GM12878 (cell line): ENCODE data around the gene SRP68. TPM values are rescaled to one million over a fixed set of nuclear protein-coding genes. Genes with fewer than 3 reads are reported as not detected.
"Not testable (repeated sequence)": the region's sequence is repeated elsewhere in the genome, so short reads cannot be mapped to it uniquely, and the experiment has no call there.

Experiments used
- ATAC-seq: fragments of 200-7000 bp; cut with Tn5 transposase; 3 replicates; pipeline ENCODE4 v1.9.1; 2020; ENCODE audit warnings: mild to moderate bottlenecking, moderate library complexity
- BruUV-seq: library from RNA; stranded (reverse); fragments of 400-500 nt; replicated peaks from 2 replicates; lab custom pipeline; 2021; lab: Mats Ljungman, UMichigan
- CTCF ChIA-PET: fragments of 300-600 bp; sonication (Branson Sonifier 250); formaldehyde crosslinking; extraction: SDS; loops from one replicate; lab custom pipeline; 2021; ENCODE audit warnings: inconsistent platforms; lab: Yijun Ruan, JAX
- POLR2A ChIA-PET: fragments of 350-600 bp; formaldehyde crosslinking; extraction: SDS; loops from one replicate; lab custom pipeline; 2021; ENCODE audit warnings: inconsistent platforms; lab: Charles Lee
- RAD21 ChIA-PET: fragments of 300-600 bp; sonication (Branson Sonifier 250); formaldehyde crosslinking; loops from one replicate; lab custom pipeline; 2023; ENCODE audit warnings: antibody characterized with exemption; ENCODE audit not compliant: unreplicated experiment; lab: Charles Lee
- SMC1A ChIA-PET: fragments of 300-600 bp; sonication (Branson Sonifier 250); formaldehyde crosslinking; loops from one replicate; lab custom pipeline; 2023; ENCODE audit not compliant: unreplicated experiment, uncharacterized antibody; lab: Charles Lee
- DNase-seq: peaks from one replicate; pipeline ENCODE4 v3.0.0-alpha.2; 2011; ENCODE audit warnings: low read depth, low spot score
- FAIRE-seq: peaks from 3 replicates; lab custom pipeline; 2011; peaks lifted over from hg19 to GRCh38; lab: Jason Lieb, UNC
- H2AFZ ChIP-seq: 2 replicates; pipeline ENCODE4 v1.6.0; 2011; ENCODE audit warnings: low read depth, low read length, control low read depth; ENCODE audit not compliant: control insufficient read depth
- H3K27ac ChIP-seq: 2 replicates; pipeline ENCODE4 v1.5.1; 2011; ENCODE audit warnings: control low read depth; ENCODE audit not compliant: control insufficient read depth, insufficient read depth
- H3K27me3 ChIP-seq, 2 experiments: replicated peaks in 1 of 2; 2 replicates each; pipeline versions ENCODE4 v1.6.0 to v1.6.1; 2011; ENCODE audit warnings: low read length in 1 of 2; ENCODE audit not compliant: control insufficient read depth in 2 of 2, insufficient read depth in 2 of 2
- H3K36me3 ChIP-seq, 2 experiments: 2 replicates each; pipeline ENCODE4 v1.5.1; 2011; ENCODE audit warnings: low read length in 1 of 2; ENCODE audit not compliant: control insufficient read depth in 2 of 2, insufficient read depth in 2 of 2
- H3K4me1 ChIP-seq: 2 replicates; pipeline ENCODE4 v1.6.1; 2011; ENCODE audit warnings: mild to moderate bottlenecking, low read length, moderate library complexity, mixed read lengths; ENCODE audit not compliant: control insufficient read depth, insufficient read depth
- H3K4me2 ChIP-seq: 2 replicates; pipeline ENCODE4 v1.6.0; 2011; ENCODE audit warnings: control low read depth; ENCODE audit not compliant: control insufficient read depth, insufficient read depth
- H3K4me3 ChIP-seq: fragments of 200-600 bp; sonication (generic); 2 replicates; pipeline ENCODE4 v1.5.1; 2016
- H3K79me2 ChIP-seq: 2 replicates; pipeline ENCODE4 v1.6.0; 2011; ENCODE audit warnings: low read length; ENCODE audit not compliant: control insufficient read depth, insufficient read depth
- H3K9ac ChIP-seq: 2 replicates; pipeline ENCODE4 v1.8.0; 2011; ENCODE audit warnings: low read length, control low read depth, mixed read lengths; ENCODE audit not compliant: control insufficient read depth, insufficient read depth
- H3K9me3 ChIP-seq: replicated peaks from 3 replicates; pipeline ENCODE4 v1.5.1; 2011; ENCODE audit warnings: mild to moderate bottlenecking, low read length; ENCODE audit not compliant: control insufficient read depth, insufficient read depth
- H4K20me1 ChIP-seq: 2 replicates; pipeline ENCODE4 v1.6.0; 2011; ENCODE audit not compliant: control insufficient read depth, insufficient read depth
- CBFB ChIP-seq: IDR thresholded peaks from 2 replicates; pipeline ENCODE4 v1.6.1; 2016; ENCODE audit warnings: antibody characterized with exemption, low read depth
- ETV6 ChIP-seq, 2 experiments: fragments of 450-650 bp in 1 of 2; IDR thresholded peaks in 1 of 2; conservative IDR thresholded peaks in 1 of 2; 2 replicates each; pipeline ENCODE4 v1.6.1; 2014; ENCODE audit warnings: antibody characterized with exemption in 1 of 2, borderline replicate concordance in 1 of 2, low read depth in 1 of 2, mild to moderate bottlenecking in 1 of 2, moderate library complexity in 1 of 2
- JUND ChIP-seq: IDR thresholded peaks from 2 replicates; pipeline ENCODE4 v1.6.1; 2012; ENCODE audit warnings: low read depth, mild to moderate bottlenecking, low read length, improper control_type of control experiment, moderate library complexity
- PAX8 ChIP-seq: fragments of 450-650 bp; IDR thresholded peaks from 2 replicates; pipeline ENCODE4 v1.6.1; 2017; ENCODE audit warnings: mild to moderate bottlenecking, moderate library complexity
- POLR2A ChIP-seq: IDR thresholded peaks from 2 replicates; pipeline ENCODE4 v1.6.1; 2011; ENCODE audit warnings: low read depth, mild to moderate bottlenecking, low read length
- RFX5 ChIP-seq: IDR thresholded peaks from 2 replicates; pipeline ENCODE4 v1.6.1; 2011; ENCODE audit warnings: low read depth, low read length, improper control_type of control experiment
- SRF ChIP-seq, 2 experiments: IDR thresholded peaks; 2 replicates each; pipeline ENCODE4 v1.6.1; 2011; ENCODE audit warnings: low read depth in 2 of 2, low read length in 2 of 2, mild to moderate bottlenecking in 1 of 2, moderate library complexity in 1 of 2
- SUZ12 ChIP-seq: fragments of 200-600 bp; sonication (generic); IDR thresholded peaks from one replicate; pipeline ENCODE4 v1.6.1; 2018; ENCODE audit warnings: antibody characterized with exemption, mild to moderate bottlenecking; ENCODE audit not compliant: unreplicated experiment
- TARDBP ChIP-seq: IDR thresholded peaks from 2 replicates; pipeline ENCODE4 v1.6.1; 2016; ENCODE audit warnings: borderline replicate concordance
- TCF3 ChIP-seq: IDR thresholded peaks from 2 replicates; pipeline ENCODE4 v1.6.1; 2012; ENCODE audit warnings: low read depth, mild to moderate bottlenecking, low read length, borderline replicate concordance; ENCODE audit not compliant: insufficient read depth
- WRNIP1 ChIP-seq: IDR thresholded peaks from 2 replicates; pipeline ENCODE4 v1.6.1; 2011; ENCODE audit warnings: low read depth, low read length, improper control_type of control experiment, borderline replicate concordance
- ZBED1 ChIP-seq: IDR thresholded peaks from 2 replicates; pipeline ENCODE4 v1.6.1; 2016; ENCODE audit warnings: borderline replicate concordance
- ZNF217 ChIP-seq: fragments of 450-650 bp; IDR thresholded peaks from 2 replicates; pipeline ENCODE4 v1.6.1; 2017; ENCODE audit warnings: antibody characterized with exemption, mild to moderate bottlenecking
- ZNF24 ChIP-seq: fragments of 450-650 bp; IDR thresholded peaks from 2 replicates; pipeline ENCODE4 v1.6.1; 2017; ENCODE audit warnings: antibody characterized with exemption, mild to moderate bottlenecking
- ZZZ3 ChIP-seq: IDR thresholded peaks from 2 replicates; pipeline ENCODE4 v1.6.1; 2011; ENCODE audit warnings: low read depth; ENCODE audit not compliant: control insufficient read depth, insufficient read length
- WGBS: methylation state at CpG from one replicate; pipeline ENCODE4 v1.1.6; 2016; ENCODE audit warnings: low lambda C conversion rate; ENCODE audit not compliant: insufficient replicate concordance, insufficient coverage; ENCODE audit errors: missing lambda C conversion rate; 5-methylcytosine and 5-hydroxymethylcytosine counted together
- in situ Hi-C: fragments of 300-500 bp; cut with MboI; formaldehyde crosslinking; loops from 9 replicates; pipeline ENCODE4 v1.14.3; 2018; ENCODE audit warnings: mixed read lengths
- intact Hi-C: fragments of 100-400 bp; cut with micrococcal nuclease; formaldehyde crosslinking; loops from one replicate; pipeline ENCODE4 v1.14.2; 2022; ENCODE audit not compliant: unreplicated experiment
- polyA plus RNA-seq, 11 experiments: library from polyadenylated mRNA; depleted of rRNA in 4 of 11; unstranded in 6 of 11; stranded (reverse) in 5 of 11; fragments of >200 nt; fragmentation: Nextera tagmentation in 4 of 11; fragmentation: Illumina TruSeq in 1 of 11; extraction: Ambion mirVana in 4 of 11; extraction: Trizol in 1 of 11; gene quantifications; 1 replicate in 1 of 11; 2 replicates in 10 of 11; pipeline versions ENCODE4 v1.2.1 to v1.2.3, GENCODE V29; 2011 to 2016; ENCODE audit warnings: inconsistent platforms in 2 of 11, missing spikeins in 2 of 11, low read depth in 1 of 11
- total RNA-seq, 4 experiments: library from RNA; depleted of rRNA in 3 of 4; stranded (reverse); fragments of >200 nt in 3 of 4; fragmentation: Illumina TruSeq in 1 of 4; extraction: Trizol in 1 of 4; gene quantifications; 2 replicates each; pipeline versions ENCODE4 v1.2.1 to v1.2.3, GENCODE V29; 2013 to 2021
- TF ChIP-seq, protein P1 (sequence below): fragments of 450-650 bp; IDR thresholded peaks from 2 replicates; pipeline ENCODE4 v1.6.1; 2014; ENCODE audit warnings: mild to moderate bottlenecking

Gene SRP68
- total and polyA plus RNA-seq, 10 of the 15 experiments (the other 5 are each of a cell fraction or from before 2014, with no cell fraction given) = 24.7 to 89.7 (median 62.7) TPM

DNA sequence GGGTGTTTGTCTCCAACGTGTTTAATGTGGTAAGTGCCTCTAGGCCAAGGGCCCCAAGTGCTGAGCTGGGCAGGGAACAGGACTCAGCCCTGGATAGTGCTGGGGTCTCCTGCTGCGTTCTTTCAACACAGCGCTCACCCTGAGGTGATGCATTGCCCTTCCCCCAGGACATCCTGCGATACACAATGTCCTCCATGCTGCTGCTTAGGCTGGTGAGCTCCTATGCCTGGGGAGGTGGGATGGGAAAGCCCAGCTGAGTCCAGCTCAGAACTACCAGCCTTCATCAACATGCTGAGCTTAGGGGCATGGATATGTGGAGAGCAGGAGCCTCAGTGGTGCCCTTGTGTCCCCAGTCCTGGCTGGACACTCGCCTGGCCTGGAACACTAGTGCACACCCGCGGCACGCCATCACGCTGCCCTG, 7.2 kb upstream of the SRP68 start (continued):
- no peak for TF ChIP-seq ZZZ3
- no peak for TF ChIP-seq TARDBP
- no peak for TF ChIP-seq PAX8
- TF ChIP-seq SUZ12 = no peak
- TF ChIP-seq SRF (IDR thresholded peaks at IDR 0.05; ENCODE audit: low read depth in 2 of 2, low read length in 2 of 2) = no peak
- no peak for TF ChIP-seq JUND
- TF ChIP-seq, protein P1, sequence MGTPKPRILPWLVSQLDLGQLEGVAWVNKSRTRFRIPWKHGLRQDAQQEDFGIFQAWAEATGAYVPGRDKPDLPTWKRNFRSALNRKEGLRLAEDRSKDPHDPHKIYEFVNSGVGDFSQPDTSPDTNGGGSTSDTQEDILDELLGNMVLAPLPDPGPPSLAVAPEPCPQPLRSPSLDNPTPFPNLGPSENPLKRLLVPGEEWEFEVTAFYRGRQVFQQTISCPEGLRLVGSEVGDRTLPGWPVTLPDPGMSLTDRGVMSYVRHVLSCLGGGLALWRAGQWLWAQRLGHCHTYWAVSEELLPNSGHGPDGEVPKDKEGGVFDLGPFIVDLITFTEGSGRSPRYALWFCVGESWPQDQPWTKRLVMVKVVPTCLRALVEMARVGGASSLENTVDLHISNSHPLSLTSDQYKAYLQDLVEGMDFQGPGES = no peak

DNA sequence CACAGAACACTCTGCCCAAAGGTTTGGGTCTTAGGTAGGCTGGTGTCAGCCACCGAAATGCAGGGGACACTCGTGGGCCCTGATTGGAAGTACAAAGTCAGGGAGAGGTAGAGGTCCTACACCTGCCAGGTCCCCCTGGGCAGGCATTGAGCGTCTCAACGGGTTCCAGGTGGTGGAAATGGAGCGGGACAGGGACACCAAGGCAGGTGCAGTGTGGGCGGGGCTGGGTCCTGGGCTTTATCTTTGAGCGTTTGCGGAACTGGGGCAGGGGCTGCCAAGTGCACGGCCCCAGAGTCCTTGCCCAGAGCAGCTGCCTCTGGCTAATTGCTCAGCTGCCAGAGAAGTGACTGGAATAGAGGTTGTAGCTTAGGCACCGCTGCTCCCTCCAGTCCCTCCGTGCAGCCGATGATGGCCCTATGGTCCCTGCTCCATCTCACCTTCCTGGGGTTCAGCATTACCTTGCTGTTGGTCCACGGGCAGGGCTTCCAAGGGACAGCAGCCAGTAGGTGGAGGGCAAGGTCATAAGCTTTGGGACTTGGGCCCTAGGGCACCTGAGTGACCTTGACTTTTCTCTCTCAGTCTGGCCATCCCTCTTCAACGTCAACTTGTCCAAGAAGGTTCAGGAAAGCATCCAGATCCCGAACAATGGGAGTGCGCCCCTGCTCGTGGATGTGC, 6.7 kb upstream of the SRP68 start, which contains the start of gene ZACN:
Gene ZACN (plus strand): TSS at position 323 of the 675 bp plus-strand sequence. CDS start 83 bp downstream, at position 406.
- 46% methylated on average over 17 of the region's 17 CpGs for WGBS
- Histone ChIP-seq H3K27ac (no peak within 1 kb of the TSS), H3K4me1 (no peaks in the 10 kb centered on the region), H3K79me2 (no peaks in the 10 kb centered on the region), H3K27me3 (peaks cover 7 to 26% of the 10 kb centered on the region in 2 experiments; a peak in 3 of 4 replicates), H3K9ac (no peak within 1 kb of the TSS), H3K36me3 (peaks cover 0 to 1% of the 10 kb centered on the region in 2 experiments; a peak in 1 of 4 replicates), H3K4me3 (no peak within 1 kb of the TSS), H3K9me3 (no peaks in the 10 kb centered on the region), H2AFZ (no peak within 1 kb of the TSS), H4K20me1 (no peaks in the 10 kb centered on the region), H3K4me2 (no peak within 1 kb of the TSS)
- no peak for FAIRE-seq
- TF ChIP-seq ZNF24 (no peak), RFX5 (no peak), PAX8 (no peak), ZNF217 (no peak), ETV6 (conservative IDR thresholded peaks at IDR 0.05 in 1 of 2, IDR thresholded peaks at IDR 0.05 in 1 of 2; ENCODE audit: borderline replicate concordance in 1 of 2, low read depth in 1 of 2) (no peak), TCF3 (0 out of 2 replicates have a peak, but pooled peaks have one; percentile 2), ZBED1 (no peak), CBFB (no peak), POLR2A (0 out of 2 replicates have a peak, but pooled peaks have one; percentile 2), WRNIP1 (no peak), TARDBP (no peak)
- no peak for ATAC-seq
- BruUV-seq = no TSS peak
- intact Hi-C loops = no loop called here
- RAD21 ChIA-PET = no interaction called here
- CTCF ChIA-PET = interaction anchor here (1.1 kb wide), 1 partner anchor 65 kb away, joined by 3 read pairs; no protein-coding TSS in a partner anchor
- no peak for DNase-seq
- SMC1A ChIA-PET = no interaction called here
- POLR2A ChIA-PET = interaction anchor here (0.8 kb wide), 1 partner anchor 232 kb away, joined by 3 read pairs; no protein-coding TSS in a partner anchor
- in situ Hi-C loops = no loop called here

DNA sequence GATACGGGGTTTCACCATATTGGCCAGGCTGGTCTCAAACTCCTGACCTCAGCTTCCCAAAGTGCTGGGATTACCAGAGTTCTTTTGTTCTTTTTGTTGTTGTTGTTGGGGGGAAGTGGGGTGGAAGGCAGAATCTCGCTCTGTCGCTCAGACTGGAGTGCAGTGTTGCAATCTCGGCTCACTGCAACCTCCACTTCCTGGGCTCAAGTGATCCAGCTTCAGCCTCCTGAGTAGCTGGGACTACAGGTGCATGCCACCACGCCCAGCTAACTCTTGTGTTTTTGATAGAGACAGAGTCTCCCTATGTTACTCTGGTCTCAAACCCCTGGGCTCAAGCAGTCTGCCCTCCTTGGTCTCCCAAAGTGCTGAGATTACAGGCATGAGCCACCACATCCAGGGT, 6.1 kb upstream of the SRP68 start:
- POLR2A ChIA-PET = interaction anchor here (0.8 kb wide), 1 partner anchor 232 kb away, joined by 3 read pairs; no protein-coding TSS in a partner anchor
- H3K4me1 ChIP-seq, H4K20me1 ChIP-seq, H3K4me3 ChIP-seq, RAD21 ChIA-PET, H3K36me3 ChIP-seq, ATAC-seq, intact Hi-C loops, CTCF ChIA-PET, DNase-seq, H3K9me3 ChIP-seq, in situ Hi-C loops, H3K79me2 ChIP-seq, SMC1A ChIA-PET, H3K9ac ChIP-seq, H2AFZ ChIP-seq, BruUV-seq, H3K27ac ChIP-seq, H3K4me2 ChIP-seq, FAIRE-seq: not testable (repeated sequence)
- peaks cover 7 to 26% of the 10 kb centered on the region in 2 experiments; a peak in 3 of 4 replicates for H3K27me3 ChIP-seq
- 47% methylated on average over 5 of the region's 5 CpGs for WGBS
